Measurements from ENCODE around the gene SS18L1.

DNA sequence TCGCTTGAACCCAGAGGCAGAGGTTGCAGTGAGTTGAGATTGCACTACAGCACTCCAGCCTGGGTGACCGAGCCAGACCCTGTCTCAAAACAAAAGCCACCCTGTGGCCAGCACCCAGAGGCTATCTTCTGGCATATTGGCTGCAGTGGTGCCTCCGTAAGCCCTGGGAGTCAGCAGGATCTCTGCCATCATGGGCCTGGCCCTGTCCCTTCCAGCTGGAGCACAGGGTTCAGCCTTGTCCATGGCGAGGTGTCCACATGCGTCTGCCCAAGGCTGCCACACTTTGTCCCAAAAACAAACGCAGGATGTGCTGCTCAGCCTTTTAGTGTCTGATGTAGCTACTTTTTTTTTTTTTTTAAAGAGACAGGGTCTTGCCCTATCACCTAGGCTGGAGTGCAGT lies 23.9 kb downstream of the SS18L1 start:
- TF ChIP-seq, protein P1, sequence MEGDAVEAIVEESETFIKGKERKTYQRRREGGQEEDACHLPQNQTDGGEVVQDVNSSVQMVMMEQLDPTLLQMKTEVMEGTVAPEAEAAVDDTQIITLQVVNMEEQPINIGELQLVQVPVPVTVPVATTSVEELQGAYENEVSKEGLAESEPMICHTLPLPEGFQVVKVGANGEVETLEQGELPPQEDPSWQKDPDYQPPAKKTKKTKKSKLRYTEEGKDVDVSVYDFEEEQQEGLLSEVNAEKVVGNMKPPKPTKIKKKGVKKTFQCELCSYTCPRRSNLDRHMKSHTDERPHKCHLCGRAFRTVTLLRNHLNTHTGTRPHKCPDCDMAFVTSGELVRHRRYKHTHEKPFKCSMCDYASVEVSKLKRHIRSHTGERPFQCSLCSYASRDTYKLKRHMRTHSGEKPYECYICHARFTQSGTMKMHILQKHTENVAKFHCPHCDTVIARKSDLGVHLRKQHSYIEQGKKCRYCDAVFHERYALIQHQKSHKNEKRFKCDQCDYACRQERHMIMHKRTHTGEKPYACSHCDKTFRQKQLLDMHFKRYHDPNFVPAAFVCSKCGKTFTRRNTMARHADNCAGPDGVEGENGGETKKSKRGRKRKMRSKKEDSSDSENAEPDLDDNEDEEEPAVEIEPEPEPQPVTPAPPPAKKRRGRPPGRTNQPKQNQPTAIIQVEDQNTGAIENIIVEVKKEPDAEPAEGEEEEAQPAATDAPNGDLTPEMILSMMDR (IDR thresholded peaks at IDR 0.05) = no peak
- TF ChIP-seq EP300 (IDR thresholded peaks at IDR 0.05) (no peak), POLR2AphosphoS5 (IDR thresholded peaks at IDR 0.05) (no peak)
